G401.6 (cell line): ENCODE results near the gene KRT2.

Experiments
- FAIRE-seq: peaks from 2 replicates; lab custom pipeline; 2012; peaks lifted over from hg19 to GRCh38; lab: Jason Lieb, UNC

Gene KRT2

GRCh38 chr12:52614381-52615207, 37.4 kb downstream of the KRT2 start:
- FAIRE-seq: no peak

DNA sequence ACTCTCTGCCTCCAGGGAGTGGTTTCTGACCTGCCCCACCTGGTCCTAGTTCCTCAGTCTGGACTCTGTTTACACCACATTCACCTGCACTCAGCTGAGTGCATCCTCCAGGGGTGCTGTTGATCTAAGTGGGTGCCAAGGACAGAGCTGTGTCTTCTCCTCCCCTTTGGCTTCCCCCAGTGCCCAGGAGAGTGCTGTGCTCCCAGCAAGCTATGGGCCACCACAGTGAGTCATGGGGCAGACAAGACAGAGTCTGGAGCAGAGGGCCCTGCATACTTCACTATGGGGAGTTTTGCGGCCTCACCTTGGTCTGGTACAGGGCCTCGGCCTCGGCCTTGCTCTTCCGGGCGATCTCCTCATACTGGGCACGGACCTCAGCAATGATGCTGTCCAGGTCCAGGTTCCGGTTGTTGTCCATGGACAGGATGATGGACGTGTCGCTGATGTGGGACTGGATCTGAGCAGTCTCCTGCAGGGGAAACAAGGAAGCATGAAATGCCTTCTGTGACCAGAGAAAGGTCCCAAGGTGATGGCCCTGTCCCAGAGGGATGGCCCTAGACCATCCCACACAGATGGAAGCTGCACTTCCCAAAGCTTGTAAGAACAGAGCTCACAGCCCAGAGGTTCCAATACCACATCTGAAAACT, 38.5 kb downstream of the KRT2 start:
- no peak for FAIRE-seq

DNA sequence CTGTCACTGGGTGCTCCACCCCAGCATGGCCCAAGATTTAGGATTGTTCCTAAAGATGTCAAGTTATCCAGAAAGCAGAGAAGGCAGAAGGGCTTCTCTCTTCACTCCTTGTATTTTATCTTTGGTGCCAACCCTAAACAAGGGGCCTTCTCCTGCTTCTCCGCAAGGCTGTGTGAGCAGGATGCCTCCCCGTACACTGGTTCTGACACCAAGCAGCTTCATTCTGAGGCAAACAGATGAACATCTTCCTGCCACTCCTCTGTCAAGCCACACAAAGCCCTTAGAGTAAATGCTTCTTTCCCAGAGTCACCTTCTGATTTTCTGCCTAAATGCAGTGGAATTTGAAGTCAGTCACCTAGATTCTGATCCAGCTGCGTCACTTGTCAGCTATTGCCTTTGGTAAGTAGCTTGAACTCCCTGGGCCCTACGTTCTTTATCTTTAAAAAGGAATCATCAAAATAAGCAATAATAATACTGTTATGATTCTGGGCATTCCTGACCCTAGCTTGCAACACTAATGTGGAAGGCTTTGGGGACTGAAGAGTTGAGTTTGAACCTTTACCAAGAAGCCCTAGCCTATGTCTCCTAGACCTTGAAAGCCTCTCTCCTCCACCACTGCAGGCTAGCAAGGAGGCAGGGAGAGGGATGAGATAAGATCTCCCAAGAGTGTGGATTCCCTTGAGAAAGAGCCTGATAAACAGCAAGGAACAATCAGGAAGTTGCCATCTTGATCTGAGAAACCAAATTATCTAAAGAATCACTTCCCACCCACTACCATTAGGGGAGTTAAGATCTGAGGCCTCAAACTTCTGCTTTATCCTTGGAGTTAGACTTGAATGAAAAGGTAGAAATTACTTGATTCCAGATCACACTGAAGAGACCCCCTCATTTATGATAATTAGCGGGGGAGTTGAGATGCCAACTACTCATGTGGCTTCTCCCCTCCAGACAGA, 39.3 kb downstream of the KRT2 start:
- no peak for FAIRE-seq

DNA sequence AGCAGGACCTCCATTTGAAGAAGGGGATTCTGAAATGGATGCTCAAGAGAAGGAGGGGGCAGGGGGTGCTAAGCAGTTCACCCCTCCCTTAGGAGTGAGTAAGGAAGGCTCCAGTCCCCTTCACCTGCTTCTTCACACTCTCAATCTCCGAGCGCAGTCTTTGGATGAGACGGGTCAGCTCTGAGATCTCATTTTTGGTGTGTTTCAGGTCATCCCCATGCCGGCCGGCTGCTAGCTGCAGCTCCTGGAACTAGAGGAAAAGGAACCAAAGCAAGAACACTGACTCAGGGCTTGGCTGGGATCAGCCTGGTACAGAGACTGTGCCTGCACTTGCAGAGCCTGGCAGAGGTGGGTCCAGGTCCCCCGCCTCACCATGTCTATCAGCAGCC, 40.9 kb downstream of the KRT2 start:
- FAIRE-seq: no peak

DNA sequence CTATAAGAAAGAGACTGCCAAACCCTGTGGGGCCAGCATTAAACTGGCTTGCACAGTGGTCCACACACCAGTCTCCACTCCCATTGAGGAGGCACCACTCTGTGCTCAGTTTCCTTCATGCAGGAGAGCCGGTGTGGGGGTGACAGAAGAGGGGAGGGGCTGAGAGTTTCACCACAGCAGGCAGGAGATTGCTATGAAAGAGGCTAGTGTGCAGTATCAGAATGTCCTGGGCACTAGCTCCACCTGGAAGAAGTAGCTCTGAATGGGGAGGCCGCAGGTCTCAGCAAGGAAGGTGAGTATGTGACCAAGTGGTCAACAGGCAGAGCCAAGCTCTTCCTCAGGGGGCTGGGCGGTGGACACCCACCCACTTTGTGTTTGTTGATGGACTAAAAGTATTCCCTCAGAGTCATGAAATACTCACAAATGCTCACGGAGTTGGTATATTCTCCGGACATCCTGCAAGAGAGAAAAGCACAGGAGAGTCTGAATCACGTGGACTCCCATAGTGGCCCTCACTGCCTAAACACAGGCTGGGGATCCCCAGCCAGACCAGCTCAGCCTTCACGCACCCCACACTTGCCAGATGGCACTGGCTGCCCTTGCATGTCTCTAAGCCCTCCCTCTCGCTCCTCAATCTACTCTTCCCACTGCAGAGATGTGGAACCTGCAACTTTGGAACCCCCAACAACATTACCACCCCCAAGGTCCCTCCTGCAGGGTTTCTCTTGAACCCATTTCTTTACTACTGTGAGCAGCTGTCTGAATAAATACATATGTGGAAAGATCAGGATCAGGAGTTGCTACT, 43.0 kb downstream of the KRT2 start:
- FAIRE-seq: no peak

GRCh38 chr12:52608161-52608560, 43.9 kb downstream of the KRT2 start:
- no peak for FAIRE-seq

DNA sequence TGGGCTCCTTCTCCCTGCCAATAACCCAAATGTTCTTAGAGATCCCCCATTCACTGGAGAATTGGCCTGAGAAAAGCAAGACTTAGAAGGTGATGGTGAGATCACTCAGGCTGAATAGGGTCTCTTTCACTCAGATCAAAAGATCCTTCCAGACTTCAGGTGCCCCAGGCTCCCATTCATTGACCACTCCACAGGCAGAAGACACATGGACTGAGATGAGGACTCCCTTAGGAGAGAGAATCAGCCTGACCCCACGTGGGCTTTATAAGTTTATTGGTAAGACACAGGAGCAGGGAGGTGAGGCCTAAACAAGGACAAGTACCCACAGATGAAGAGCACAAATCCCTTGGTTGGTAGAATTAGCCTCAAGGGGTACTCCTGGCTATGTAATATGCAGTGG, 44.7 kb downstream of the KRT2 start:
- no peak for FAIRE-seq

GRCh38 chr12:52606581-52607218, 45.3 kb downstream of the KRT2 start:
- FAIRE-seq: no peak

DNA sequence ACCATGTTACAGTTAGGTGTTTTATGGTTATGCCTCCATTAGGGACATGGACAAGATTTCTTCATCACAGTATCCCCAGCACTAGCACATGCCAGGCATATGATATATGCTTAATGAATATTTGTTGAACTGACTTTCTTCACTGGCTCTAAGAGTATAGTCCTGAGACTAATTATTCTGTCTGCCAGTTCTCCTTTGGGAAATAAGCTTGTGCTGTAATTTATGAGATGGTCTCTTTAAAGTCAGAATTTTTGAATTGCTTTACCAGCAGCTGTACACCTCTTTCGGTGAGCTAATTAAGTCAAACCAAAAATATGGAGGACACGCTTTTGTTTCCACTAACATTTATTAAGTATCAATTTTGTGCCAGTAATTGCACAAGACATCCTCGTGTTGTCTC, 45.9 kb downstream of the KRT2 start:
- no peak for FAIRE-seq

- FAIRE-seq: no peak
Measured at GRCh38 chr12:52605542-52605941, 46.5 kb downstream of the KRT2 start.

- FAIRE-seq: no peak
Measured at GRCh38 chr12:52604859-52605258, 47.2 kb downstream of the KRT2 start.

DNA sequence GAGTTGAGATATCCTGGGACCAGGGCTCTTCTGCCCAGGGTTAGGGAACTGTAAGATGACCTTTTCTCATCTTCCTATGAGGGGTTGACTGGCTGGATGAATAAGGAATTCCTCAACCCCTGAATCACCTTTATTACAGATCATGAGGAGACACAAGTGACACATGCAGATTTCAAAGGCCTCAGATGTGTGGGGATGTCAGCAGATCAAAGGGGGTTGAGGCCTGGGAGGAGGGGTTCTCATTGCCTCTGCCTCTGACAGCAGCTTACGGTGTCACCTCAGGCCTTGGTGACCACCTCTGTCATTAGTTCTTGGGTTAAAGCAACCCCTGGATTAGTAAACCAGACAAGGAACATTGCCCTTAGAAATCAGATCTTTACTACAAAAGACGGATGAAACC, 48.7 kb downstream of the KRT2 start:
- FAIRE-seq: no peak

- FAIRE-seq: no peak
Measured at GRCh38 chr12:52602552-52602951, 49.5 kb downstream of the KRT2 start.

DNA sequence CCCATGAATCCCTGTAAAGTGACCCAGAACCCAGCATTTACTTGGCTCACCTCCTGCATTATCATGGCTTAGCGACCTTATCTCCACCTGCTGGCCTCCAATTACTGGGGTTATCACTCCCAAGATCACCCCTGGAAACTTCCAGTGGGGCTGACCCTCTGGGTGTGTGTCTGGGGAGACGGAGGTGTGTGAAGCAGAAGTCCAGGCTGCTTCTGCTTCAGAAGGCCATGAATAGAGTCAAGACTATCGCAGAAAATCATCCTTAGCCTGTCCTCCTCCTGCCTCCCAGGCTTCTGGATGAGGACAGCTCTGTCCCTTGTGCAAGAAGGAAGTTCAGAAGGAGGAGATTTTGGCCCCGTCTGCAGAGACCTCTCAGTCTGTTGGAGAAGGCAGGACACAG, 50.3 kb downstream of the KRT2 start:
- FAIRE-seq: no peak

DNA sequence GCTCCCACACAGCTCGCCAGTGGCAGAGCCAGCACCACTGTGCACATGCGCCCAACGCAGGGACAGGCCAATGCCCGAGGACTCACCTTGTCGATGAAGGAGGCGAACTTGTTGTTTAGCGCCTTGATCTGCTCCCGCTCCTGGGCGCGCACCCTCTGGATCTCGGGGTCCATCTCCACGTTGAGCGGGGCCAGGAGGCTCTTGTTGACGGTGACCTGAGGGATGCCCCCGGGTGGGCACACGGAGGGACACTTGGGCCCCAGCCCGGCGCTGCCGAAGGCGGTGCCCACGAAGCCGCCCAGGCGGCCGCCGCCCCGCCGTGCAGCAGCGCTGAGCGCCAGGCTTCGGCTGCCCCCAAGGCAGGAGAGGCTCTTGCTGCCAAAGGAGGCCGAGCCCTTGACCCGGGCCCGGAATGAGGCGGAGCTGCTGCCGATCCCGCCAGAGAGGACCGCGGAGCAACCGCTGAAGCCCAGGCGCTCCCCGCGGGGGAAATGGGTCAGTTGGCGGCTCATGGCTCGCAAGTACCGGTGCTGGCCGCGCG, 51.0 kb downstream of the KRT2 start, which contains the start of gene KRT72:
TSS of gene KRT72 (minus strand) at position 523 of the 541 bp plus-strand sequence. CDS start at position 512, 11 bp downstream.
- no peak for FAIRE-seq

DNA sequence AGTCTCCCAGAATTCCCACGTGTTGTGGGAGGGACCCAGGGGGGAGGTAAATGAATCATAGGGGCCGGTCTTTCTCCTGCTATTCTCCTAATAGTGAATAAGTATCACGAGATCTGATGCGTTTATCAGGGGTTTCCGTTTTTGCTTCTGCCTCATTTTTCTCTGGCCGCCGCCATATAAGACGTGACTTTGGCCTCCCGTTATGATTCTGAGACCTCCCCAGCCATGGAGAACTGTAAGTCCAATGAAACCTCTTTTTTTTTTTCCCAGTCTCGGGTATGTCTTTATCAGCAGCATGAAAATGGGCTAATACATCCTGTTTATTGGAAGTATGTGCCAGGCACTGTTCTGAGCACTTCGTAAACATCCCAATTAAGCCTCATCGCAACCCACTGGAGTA, 51.5 kb downstream of the KRT2 start:
- no peak for FAIRE-seq

- no peak for FAIRE-seq
Measured at GRCh38 chr12:52600071-52600470, 51.9 kb downstream of the KRT2 start.

DNA sequence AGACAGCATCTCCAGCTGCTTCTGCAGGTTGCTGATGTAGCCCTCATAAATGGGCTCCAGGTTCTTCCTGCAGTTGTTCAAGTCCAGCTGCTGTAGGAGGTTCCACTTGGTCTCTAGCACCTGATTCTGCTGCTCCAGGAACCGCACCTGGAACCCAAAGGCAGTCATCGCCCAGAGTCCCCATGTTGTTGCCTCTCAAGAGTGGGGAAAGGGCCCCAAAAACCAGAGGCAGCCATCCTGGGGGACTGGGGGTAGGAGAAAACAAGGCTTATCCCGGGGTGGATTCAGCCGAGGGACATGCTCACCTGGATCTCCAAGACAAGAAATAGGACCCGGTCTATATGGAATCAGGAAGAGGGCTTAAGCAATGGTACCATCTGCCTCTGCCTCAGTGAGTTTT, 53.0 kb downstream of the KRT2 start:
- FAIRE-seq: no peak
